Stimulated activated CD8-positive, alpha-beta memory T cell treated with anti-CD3 and anti-CD28 coated beads, Interleukin-2, amount 100 ng/mL, for 1 hour (primary cell): ENCODE data around the gene ADAM8.
A peak's percentile ranks its signal among the peaks of the same experiment; 100 is the strongest.
"Not testable (repeated sequence)": the region's sequence is repeated elsewhere in the genome, so short reads cannot be mapped to it uniquely, and the experiment has no call there.

Source experiments
- DNase-seq, 2 donors: peaks; one replicate each; pipeline ENCODE4 v3.0.0-alpha.2; 2020; ENCODE audit warnings: low read depth in 2 of 2

The ADAM8 gene

DNA sequence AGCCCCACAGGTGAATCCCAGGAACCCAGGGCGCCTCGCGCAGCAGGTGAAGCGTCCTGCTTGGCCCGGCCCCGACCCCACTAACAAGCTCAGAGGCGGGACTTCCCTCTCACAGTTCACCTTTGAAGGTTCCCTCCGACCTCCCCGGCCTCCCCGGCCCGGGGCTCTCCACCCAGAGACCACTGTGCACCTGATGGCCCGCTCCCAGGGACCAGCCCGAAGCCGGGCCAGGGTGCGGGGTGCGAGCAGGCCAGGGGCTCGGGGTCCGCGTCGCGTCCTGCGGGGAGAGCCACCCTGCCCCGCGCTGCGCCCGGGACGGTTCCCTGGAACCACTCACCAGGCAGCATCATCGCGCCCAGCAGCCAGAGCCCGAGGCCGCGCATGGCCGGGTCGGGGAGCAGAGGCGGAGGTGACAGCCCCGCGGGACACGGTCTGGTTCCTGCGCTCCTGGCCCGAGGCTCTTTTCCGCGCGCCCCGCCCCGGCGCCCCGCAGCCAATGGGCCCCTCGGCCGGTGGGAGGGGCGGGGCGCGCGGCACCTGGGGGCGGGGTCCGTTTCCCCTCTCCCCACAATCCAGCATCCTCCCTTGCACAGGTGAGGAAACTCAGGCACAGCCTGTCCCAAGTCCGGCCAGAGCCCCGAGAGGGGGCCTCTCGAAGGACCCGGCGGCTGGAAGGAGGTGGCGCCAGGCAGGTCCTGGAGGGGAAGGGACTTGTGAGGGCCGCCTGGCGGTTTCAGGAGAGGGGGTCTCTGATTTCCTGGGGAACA, at the start of gene ADAM8:
Gene ADAM8, minus strand, starts transcription at position 434 of the 767 bp plus-strand sequence. Its CDS starts 51 bp downstream, at position 383.
- DNase-seq = peak in 1 of 2 donors; percentile 48

DNA sequence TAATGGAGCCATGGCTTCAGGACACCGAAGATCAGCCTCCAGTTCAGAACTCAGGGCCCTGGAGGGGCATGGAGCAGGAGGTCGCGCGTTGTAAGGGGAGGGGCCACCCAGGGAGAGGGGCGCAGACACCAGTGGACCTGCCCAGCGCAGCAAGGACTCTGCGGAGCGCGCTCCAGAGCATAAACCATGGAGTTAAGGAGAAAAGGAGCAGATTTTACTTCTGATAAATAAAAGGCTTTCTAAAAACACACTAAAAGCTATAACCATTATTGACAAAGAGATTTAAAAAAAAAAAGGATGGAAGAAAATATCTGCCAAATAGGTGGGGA, 49.5 kb upstream of the ADAM8 start:
- DNase-seq = no peak

DNA sequence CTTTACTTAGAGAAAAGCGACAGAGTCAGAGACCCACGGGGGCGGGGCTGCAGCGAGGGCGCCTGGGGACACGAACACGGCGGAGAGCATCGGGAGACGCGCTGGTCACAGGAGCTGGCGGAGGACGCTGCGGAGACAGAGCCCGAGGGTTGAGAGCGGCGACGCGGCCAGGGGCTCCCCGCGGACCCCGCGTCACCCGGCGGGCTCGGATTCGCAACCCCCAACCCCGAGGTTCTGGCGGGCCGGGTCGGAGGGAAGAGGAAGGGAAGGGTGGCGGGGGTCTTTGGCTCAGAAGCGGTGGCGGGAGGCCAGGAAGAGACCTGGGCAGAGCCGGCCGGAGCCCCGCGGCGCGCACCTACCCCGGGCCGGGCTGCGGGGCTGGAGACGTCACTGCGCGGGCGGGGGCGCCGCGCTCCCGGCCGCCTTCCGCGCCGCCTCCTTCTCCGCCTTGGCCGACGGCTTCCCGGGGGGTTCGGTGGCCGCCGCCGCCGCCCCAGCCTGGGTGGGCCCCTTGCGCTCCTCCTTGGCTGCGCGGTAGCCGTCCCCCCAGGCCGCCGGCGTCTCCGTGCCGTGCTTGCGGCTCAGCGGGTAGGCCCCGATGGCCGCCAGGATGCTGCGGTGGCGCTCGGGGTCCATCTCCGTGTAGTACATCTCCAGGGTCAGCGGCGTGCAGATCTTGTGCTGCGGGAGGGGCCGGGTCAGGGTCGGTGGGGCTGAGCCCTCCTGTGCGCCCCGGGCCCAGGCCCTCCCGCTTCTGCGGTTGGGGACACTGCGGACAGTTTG, 49.0 kb upstream of the ADAM8 start:
- DNase-seq = no peak

DNA sequence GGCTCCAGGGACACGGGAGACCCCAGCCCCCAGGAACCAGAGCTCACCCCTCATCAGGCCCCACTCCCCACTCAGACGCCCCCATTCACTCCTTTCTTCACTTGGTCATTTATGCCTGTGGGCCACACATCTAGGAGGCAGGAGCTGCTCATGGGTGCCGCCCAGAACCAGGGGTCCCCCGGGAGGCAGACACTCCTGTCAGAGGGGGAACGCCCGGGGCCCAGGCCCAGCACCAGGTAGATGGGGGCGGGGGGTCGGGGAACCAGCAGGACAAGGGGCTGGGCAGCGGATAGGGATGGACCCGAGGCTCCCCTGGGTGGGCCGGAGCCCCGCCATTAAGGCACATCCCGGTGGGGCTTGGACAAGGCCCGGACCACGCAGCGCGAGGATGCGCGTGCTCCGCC, 48.2 kb upstream of the ADAM8 start:
- no peak for DNase-seq

DNA sequence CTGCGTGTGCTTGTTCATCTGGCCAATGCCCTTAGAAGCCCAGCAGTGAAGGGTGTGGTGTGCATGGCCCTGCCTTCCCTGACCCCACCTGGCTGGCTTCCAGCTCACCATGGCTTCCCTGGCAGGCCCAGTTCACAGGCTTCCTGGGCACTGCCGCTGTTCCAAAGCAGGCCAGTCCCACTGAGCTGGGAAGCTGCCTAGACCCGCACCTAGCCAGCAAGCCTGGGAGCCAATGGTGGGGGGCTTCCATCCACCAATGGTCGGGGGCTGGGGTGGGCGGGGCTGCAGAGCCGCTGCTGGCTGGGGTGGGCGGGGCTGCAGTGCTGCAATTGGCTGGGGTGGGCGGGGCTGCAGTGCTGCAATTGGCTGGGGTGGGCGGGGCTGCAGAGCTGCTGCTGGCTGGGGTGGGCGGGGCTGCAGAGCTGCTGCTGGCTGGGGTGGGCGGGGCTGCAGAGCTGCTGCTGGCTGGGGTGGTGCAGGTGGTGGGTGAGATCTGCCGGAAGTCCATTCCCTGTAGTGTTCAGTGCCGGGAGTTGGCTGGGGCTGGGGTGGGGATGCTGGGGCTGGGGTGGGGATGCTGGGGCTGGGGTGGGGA, 47.6 kb upstream of the ADAM8 start:
- peak; percentile 16 to 39 for DNase-seq

DNA sequence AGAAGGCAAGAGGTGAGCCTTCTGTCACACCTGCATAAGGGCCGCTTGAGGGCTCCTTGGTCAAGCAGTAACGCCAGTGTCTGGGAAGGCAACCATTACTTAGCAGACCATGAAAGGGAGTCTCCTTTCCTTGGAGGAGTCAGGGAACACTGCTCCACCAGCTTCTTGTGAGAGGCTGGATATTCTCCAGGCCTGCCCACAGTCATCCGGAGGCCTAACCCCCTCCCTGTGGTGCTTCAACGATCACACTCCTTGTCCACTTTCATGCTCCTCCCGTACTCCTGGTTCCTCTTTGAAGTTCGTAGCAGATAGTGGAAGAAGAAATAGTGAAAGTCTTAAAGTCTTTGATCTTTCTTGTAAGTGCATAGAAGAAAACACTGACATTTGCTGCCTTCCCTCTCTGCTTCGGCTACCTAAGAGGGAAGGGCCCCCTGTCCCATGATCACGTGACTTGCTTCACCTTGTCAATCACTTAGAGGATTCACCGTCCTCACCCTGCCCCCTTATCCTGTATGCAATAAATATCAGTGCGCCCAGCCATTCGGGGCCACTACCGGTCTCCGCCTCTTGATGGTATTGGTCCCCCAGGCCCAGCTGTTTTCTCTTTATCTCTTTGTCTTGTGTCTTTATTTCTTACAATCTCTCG, 45.5 kb upstream of the ADAM8 start:
- not testable (repeated sequence) for DNase-seq

DNA sequence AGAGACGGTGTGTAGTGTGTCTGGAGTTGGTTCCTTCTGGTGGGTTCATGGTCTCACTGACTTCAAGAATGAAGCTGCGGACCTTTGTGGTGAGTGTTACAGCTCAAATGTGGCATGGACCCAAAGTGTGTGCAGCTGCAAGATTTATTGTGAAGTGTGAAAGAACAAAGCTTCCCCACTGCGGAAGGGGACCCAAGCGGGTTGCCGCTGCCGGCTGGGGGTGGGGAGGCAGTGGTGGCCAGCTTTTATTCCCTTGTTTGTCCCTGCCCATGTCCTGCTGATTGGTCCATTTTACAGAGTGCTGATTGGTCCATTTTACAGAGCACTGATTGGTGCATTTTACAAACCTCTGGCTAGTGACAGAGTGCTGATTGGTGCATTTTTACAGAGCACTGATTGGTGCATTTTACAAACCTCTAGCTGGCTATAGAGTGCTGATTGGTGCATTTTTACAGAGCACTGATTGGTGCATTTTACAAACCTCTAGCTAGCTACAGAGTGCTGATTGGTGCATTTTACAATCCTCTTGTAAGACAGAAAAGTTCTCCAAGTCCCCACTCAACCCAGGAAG, 44.3 kb upstream of the ADAM8 start:
- DNase-seq = not testable (repeated sequence)

DNA sequence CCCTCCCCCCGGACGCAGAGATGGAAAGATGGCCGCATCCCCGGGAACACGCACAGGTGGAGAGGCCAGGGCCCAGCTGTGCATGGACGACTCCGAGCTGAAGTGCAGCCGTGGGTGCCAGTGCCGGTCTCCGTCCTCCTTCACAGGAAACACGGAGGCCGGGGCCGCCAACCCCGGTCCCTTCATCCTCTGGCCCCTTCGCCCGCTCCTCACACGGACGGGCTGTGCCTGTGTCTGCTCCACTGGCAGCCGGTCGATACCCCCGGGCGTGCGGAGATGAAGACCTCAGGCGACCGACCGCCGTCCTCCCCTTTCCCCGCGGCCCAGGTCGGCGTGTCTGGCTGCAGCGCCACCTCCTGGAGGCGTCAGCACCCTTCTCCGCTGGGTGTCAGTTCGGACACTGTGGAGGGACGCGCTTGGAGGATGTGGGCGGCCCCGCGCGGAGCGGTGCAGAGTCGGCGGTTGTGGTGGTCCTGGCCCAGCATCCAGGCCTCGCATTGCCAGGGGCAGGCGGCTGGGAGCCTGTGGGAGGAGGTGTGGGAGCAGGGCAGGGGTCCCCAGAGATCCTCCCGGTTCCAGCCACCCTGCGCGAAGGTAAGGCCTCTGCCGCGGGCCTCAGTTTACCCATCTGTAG, 41.9 kb upstream of the ADAM8 start:
- peak; percentile 32 to 50 for DNase-seq

DNA sequence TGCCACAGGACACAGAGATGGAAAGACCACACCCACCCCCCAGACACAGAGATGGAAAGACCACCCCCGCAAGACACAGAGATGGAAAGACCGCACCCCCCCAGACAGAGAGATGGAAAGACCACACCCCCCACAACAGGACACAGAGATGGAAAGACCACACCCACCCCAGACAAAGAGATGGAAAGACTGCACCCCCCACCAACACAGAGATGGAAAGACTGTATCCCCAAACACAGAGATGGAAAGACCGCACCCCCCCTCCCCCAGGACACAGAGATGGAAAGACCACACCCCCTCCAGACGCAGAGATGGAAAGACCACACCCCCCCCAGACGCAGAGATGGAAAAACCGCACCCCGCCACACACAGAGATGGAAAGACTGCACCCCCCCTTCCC, 40.1 kb upstream of the ADAM8 start:
- DNase-seq = no peak

DNA sequence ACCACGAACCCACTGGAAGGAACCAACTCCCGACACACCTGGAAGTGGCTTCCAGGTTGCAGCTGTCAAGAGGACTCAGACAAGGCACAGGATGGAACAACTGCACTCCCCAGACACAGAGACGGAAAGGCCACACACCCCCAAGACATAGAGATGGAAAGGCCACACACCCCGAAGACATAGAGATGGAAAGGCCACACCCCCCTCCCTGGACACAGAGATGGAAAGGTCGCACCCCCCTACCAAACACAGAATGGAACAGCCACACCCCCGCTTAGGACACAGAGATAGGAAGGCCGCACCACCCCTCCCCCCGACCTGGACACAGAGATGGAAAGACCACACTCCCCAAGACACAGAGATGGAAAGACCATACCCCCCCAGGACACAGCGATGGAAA, 39.6 kb upstream of the ADAM8 start:
- no peak for DNase-seq

DNA sequence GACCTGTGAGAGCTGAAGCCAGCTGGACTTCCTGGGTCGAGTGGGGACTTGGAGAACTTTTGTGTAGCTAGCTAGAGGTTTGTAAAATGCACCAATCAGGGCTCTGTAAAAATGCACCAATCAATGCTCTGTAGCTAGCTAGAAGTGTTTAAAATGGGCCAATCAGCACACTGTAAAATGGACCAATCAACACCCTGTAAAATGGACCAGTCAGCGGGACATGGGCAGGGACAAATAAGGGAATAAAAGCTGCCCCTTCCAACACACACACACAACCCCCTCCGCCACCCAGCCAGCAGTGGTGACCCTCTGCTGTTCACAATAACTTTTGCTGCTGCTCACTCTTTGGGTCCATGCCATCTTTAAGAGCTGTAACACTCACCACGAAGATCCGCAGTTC, 39.2 kb upstream of the ADAM8 start:
- no peak for DNase-seq

DNA sequence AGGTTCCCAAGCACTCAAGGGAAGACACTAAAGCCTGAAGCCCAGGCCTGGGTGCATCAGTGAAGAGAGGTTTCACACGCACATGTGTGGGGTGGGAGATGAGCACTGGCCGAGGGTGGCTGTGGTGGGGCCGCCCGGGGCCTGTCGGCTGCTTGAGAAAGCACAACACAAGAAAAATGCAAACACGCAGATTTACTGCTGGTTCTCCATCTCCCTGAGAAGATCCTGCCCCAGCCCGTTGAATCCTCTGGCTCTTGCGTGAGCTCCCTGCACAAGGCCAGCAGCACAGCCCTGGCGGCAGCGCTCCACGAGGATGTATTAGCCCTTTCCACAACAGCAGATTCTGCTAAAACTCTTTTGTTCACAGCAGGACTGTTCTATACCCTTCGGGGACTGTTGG, 38.2 kb upstream of the ADAM8 start:
- DNase-seq = no peak

DNA sequence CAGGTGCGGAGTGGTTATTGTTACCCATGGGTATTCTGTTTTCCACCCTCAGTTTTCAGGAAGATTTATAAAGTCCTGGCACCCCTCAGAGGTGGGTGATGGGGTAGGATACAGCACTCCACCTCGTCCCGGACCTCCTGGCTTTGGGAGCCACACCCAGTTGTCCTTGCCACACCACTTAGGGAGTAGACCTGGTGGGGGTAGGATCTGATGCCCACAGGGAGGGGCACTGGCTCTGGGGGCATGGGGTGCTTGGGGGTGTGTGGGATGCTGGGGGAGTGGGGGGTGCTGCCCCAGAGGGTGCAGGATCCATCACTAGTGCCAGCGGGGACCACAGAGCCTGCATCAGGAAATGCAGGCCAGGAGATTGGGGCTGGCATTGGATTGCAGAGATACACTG, 36.5 kb upstream of the ADAM8 start:
- DNase-seq = no peak

DNA sequence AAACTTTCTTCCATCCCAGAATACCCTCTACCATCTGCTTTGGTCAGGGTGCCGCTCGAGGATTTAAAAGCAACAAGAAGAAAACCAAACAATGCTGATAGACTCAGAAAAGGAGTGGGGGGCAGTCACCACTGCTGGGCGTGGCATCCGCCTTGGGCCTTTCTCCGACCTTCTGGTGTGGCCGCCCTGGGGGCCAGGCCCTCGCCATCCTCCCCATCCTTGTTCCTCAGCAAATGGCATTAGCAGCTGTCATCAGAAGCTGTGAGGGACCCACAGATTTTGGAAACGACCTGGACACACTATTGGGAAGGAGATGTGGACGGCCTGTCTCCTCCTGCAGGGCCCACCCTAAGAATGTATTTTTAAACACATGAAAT, 36.1 kb upstream of the ADAM8 start:
- no peak for DNase-seq

DNA sequence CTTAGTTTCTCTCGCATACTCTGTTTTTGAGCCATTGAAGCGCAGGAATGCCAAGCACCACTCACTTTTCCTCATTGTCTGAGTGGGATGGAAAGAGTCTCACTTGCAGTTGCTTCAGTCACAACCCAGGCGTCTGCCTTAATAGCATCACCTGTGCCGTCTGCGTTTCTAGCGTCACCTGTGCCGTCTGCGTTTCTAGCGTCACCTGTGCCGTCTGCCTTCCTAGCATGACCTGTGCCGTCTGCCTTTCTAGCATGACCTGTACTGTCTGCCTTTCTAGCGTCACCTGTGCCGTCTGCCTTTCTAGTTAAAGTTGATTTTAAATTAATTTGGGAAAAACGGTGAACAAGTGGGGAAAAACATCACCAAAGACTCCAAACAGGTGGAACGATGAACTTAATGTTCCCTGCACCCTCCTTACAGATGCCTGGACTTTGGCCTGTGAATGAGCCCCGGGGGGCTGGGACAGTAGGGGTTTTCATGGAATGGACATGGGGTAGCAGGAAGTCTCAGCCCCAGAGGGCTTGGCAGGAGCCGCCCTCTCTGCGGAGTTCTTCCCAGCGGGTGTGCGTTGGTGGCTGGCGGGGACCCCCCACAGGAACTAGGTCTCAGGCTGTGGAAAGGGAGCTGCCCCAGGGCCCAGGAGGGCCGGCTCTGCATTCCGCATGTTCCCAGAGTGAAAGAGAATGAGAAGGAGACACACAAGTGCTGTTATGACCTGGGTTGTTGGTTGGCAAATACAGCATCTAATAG, 35.5 kb upstream of the ADAM8 start:
- no peak for DNase-seq

DNA sequence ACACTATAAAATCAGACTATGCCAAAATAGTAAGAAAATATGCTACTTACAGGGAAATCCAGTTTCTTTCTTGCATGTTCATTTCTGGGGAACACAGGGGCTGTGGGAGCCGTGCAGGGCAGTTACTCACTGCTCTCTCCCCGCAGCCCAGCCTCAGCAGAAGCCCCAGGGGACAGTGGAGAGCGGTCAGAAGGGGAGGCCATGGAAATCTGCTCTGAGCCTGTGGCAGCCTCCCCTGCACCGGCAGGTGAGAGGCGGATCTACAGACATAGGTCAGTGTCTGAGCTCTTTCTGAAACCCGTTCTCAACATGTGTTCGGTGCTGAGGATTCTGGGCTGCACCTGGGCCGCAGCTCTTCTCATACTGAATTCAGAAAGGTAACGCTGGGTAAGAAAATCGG, 34.9 kb upstream of the ADAM8 start:
- DNase-seq = no peak

DNA sequence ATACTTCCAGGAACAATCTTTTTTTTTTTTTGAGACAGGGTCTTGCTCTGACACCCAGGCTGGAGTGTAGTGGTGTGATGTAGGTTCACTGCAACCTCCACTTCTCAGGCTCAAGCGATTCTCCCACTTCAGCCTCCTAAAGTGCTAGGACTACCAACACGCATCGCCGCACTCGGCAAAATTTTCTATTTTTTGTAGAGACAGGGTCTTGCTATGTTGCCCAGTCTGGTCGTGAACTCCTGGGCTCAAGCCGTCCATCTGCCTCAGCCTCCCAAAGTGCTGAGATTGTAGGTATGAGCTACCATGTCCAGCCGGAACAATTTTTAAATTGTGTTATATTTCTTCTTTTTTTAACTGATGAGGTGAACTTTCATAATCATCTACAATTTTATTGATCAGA, 34.1 kb upstream of the ADAM8 start:
- DNase-seq = no peak

DNA sequence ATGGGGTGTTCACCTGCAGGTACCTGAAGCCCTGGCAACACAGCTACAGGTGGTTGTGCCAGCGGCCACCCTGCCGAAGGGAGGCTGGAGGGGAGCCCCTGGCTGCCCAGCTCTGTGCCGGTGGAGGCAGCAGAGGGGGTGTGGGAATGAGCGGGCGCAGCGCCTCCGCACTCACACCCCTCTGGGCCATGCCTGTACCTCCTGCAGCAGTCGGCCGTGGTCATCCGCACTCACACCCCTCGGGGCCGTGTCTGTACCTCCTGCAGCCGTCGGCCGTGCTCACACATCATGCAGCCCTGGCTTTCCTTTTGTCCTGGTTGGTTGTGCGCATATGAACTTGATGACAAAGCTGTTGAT, 33.7 kb upstream of the ADAM8 start:
- DNase-seq = no peak

DNA sequence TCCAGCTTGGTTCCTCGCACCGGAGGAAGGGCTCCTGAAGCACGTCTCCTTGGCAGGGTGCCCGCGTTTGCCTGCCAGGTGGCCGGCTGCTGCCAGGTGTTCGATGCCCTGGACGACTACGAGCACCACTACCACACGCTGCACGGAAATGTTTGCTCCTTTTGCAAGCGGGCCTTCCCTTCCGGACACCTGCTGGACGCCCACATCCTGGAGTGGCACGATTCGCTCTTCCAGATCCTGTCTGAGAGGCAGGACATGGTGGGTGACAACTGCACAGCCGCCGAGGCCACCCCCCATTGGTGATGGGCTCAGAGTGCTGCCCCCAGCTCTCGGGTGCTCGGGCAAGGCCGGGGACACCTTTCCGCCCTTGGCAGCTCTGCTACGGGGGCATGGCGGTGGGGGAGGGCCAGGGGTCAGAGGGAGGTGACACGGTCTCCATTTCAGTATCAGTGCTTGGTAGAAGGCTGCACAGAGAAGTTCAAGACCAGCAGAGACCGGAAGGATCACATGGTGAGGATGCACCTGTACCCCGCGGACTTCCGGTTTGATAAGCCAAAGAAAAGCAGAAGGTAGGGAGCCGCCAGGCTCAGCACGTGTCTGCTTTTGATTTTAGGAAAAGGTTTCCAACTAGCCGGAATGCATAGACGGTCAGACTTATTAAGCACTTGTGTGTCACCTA, 33.2 kb upstream of the ADAM8 start:
- no peak for DNase-seq

DNA sequence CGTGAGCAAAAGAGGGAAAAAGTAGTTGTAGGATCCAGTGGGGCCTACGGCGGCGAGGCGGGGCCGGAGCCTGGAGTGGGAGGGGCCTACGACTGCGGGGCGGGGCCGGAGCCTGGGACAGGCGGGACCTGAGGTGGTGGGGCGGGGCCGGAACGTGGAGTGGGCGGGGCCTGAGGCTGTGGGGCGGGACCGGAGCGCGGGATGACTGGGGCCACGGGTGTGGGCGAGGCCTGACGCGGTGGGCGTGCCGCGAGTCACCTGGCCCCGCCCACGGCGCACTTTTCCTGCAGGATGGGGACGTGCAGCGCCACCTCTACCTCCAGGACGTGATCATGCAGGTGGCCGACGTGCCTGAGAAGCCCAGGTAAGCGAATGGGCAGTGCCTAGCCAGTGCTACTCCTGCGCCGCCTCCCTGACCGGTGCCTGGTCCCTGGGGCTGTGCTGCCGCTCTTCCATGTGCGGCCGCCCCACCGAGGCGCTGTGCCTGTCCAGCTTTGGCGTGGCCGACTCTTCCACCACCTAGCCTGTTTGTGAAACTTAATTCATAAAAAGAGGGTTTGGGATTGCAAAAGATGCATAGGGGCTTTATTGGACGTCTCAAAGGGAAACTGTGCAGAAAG, 32.5 kb upstream of the ADAM8 start:
- DNase-seq = peak; percentile 88 to 89
